HepG2 (cell line): Measurements from ENCODE around the gene ACTN4. TPM values are rescaled to one million over a fixed set of nuclear protein-coding genes. Genes with fewer than 3 reads are reported as not detected.

ENCODE experiments used
- ATAC-seq: fragments of 200-7000 bp; cut with Tn5 transposase; 3 replicates; pipeline ENCODE4 v1.9.1; 2020; ENCODE audit warnings: mild to moderate bottlenecking, moderate library complexity
- BruUV-seq: library from RNA; stranded (reverse); fragments of 400-500 nt; replicated peaks from 2 replicates; lab custom pipeline; 2021; lab: Mats Ljungman, UMichigan
- CTCF ChIA-PET: fragments of 300-600 bp; formaldehyde crosslinking; extraction: SDS; loops from one replicate; lab custom pipeline; 2021; ENCODE audit warnings: low total read pairs, inconsistent platforms, low intra/inter-chr PET ratio; lab: Yijun Ruan, JAX
- POLR2A ChIA-PET: fragments of 350-600 bp; sonication (Branson Sonifier 250); formaldehyde crosslinking; loops from one replicate; lab custom pipeline; 2020; ENCODE audit warnings: antibody characterized with exemption, inconsistent platforms; lab: Yijun Ruan, JAX
- DNase-seq: peaks from one replicate; pipeline ENCODE4 v3.0.0-alpha.2; 2015; ENCODE audit warnings: low spot score
- FAIRE-seq: peaks from 3 replicates; lab custom pipeline; 2011; peaks lifted over from hg19 to GRCh38; lab: Jason Lieb, UNC
- H2AFZ ChIP-seq: one replicate; pipeline ENCODE4 v1.6.1; 2011; ENCODE audit warnings: low read length, inconsistent platforms
- H3K27ac ChIP-seq: fragments of 300-600 bp; 3 replicates; pipeline ENCODE4 v1.8.0; 2011; ENCODE audit warnings: mixed run types, mild to moderate bottlenecking, mixed read lengths, low read length, inconsistent platforms; ENCODE audit not compliant: insufficient read depth; ENCODE audit errors: extremely low read length
- H3K27me3 ChIP-seq, 2 experiments: fragments of 200-600 bp in 1 of 2; 2 replicates in 1 of 2; 3 replicates in 1 of 2; pipeline versions ENCODE4 v1.6.0 to v1.8.0; 2011; ENCODE audit warnings: low read length in 2 of 2, mild to moderate bottlenecking in 2 of 2, moderate library complexity in 2 of 2, inconsistent platforms in 1 of 2; ENCODE audit not compliant: insufficient read depth in 2 of 2, control insufficient read depth in 1 of 2
- H3K36me3 ChIP-seq, 2 experiments: fragments of 200-600 bp in 1 of 2; replicated peaks in 1 of 2; 2 replicates in 1 of 2; 3 replicates in 1 of 2; pipeline versions ENCODE4 v1.5.1 to v1.8.0; 2011; ENCODE audit warnings: low read length in 2 of 2, inconsistent platforms in 1 of 2; ENCODE audit not compliant: insufficient read depth in 2 of 2, control insufficient read depth in 1 of 2
- H3K4me1 ChIP-seq: 2 replicates; pipeline ENCODE4 v1.5.1; 2012; ENCODE audit warnings: low read length, inconsistent platforms; ENCODE audit not compliant: insufficient read depth
- H3K4me2 ChIP-seq: 2 replicates; pipeline ENCODE4 v1.6.0; 2011; ENCODE audit warnings: low read depth, low read length, inconsistent platforms
- H3K4me3 ChIP-seq, 3 experiments: fragments of 200-600 bp in 1 of 3; sonication (generic), shearing (Covaris generic) in 1 of 3; replicated peaks in 1 of 3; 2 replicates each; pipeline ENCODE4 v1.5.1; 2011 to 2016; ENCODE audit warnings: low read length in 3 of 3, inconsistent platforms in 2 of 3, low read depth in 2 of 3, mild to moderate bottlenecking in 2 of 3, control low read depth in 1 of 3, mixed read lengths in 1 of 3; ENCODE audit not compliant: insufficient read depth in 1 of 3
- H3K79me2 ChIP-seq: one replicate; pipeline ENCODE4 v1.6.1; 2011; ENCODE audit warnings: low read length, inconsistent platforms; ENCODE audit not compliant: insufficient read depth
- H3K9ac ChIP-seq: 2 replicates; pipeline ENCODE4 v1.6.0; 2011; ENCODE audit warnings: mild to moderate bottlenecking, low read depth, low read length, inconsistent platforms; ENCODE audit not compliant: insufficient read depth
- H3K9me3 ChIP-seq: 2 replicates; pipeline ENCODE4 v1.5.1; 2012; ENCODE audit warnings: mild to moderate bottlenecking, low read length
- H4K20me1 ChIP-seq: 2 replicates; pipeline ENCODE4 v1.6.0; 2011; ENCODE audit warnings: inconsistent platforms, mild to moderate bottlenecking, low read length, moderate library complexity; ENCODE audit not compliant: insufficient read depth
- AGO1 ChIP-seq: fragments of 200-400 bp; formaldehyde crosslinking; IDR thresholded peaks from 2 replicates; pipeline ENCODE4 v1.6.1; 2017; ENCODE audit warnings: mild to moderate bottlenecking, low read depth, low read length, moderate library complexity; ENCODE audit not compliant: poor library complexity, severe bottlenecking
- ARHGAP35 ChIP-seq: sonication (generic); formaldehyde crosslinking; IDR thresholded peaks from 2 replicates; pipeline ENCODE4 v1.9.0; 2022; ENCODE audit warnings: mild to moderate bottlenecking, inconsistent platforms, moderate library complexity, missing genetic modification reagents, borderline replicate concordance
- HDAC2 ChIP-seq: sonication (generic); formaldehyde crosslinking; IDR thresholded peaks from 2 replicates; pipeline ENCODE4 v1.4.0; 2020; ENCODE audit warnings: missing genetic modification reagents
- JUNB ChIP-seq: sonication (generic); formaldehyde crosslinking; IDR thresholded peaks from 2 replicates; pipeline ENCODE4 v1.8.0; 2022; ENCODE audit warnings: missing genetic modification reagents, mild to moderate bottlenecking, borderline replicate concordance
- MED13 ChIP-seq: sonication (generic); formaldehyde crosslinking; IDR thresholded peaks from 2 replicates; pipeline ENCODE4 v1.5.0; 2020; ENCODE audit warnings: missing genetic modification reagents
- NCOA1 ChIP-seq: sonication (generic); formaldehyde crosslinking; IDR thresholded peaks from 2 replicates; pipeline ENCODE4 v1.9.0; 2021; ENCODE audit warnings: missing genetic modification reagents
- NFIB ChIP-seq: sonication (generic); formaldehyde crosslinking; IDR thresholded peaks from 2 replicates; pipeline ENCODE4 v1.9.0; 2021; ENCODE audit warnings: missing genetic modification reagents, mild to moderate bottlenecking, borderline replicate concordance
- NR1H2 ChIP-seq: sonication (generic); formaldehyde crosslinking; IDR thresholded peaks from 2 replicates; pipeline ENCODE4 v1.8.1; 2022; ENCODE audit warnings: low read depth, missing genetic modification reagents, borderline replicate concordance
- PITX1 ChIP-seq: sonication (generic); formaldehyde crosslinking; IDR thresholded peaks from 2 replicates; pipeline ENCODE4 v1.5.1; 2020; ENCODE audit warnings: mild to moderate bottlenecking, missing genetic modification reagents
- UBTF ChIP-seq: sonication (generic); formaldehyde crosslinking; IDR thresholded peaks from 2 replicates; pipeline ENCODE4 v1.4.0; 2020; ENCODE audit warnings: mild to moderate bottlenecking, missing genetic modification reagents
- ZFP82 ChIP-seq: sonication (generic); formaldehyde crosslinking; IDR thresholded peaks from 2 replicates; pipeline ENCODE4 v1.5.1; 2020; ENCODE audit warnings: mild to moderate bottlenecking, missing genetic modification reagents, borderline replicate concordance
- ZNF274 ChIP-seq: sonication (generic); formaldehyde crosslinking; IDR thresholded peaks from 2 replicates; pipeline ENCODE4 v1.5.1; 2020; ENCODE audit warnings: mild to moderate bottlenecking, missing genetic modification reagents
- ZNF367 ChIP-seq: sonication (generic); formaldehyde crosslinking; IDR thresholded peaks from 2 replicates; pipeline ENCODE4 v1.4.0; 2020; ENCODE audit warnings: missing genetic modification reagents, borderline replicate concordance
- ZNF720 ChIP-seq: sonication (generic); formaldehyde crosslinking; IDR thresholded peaks from 2 replicates; pipeline ENCODE4 v1.4.0; 2020; ENCODE audit warnings: missing genetic modification reagents
- ZNF761 ChIP-seq: sonication (generic); formaldehyde crosslinking; conservative IDR thresholded peaks from 2 replicates; pipeline ENCODE4 v1.4.0; 2020; ENCODE audit warnings: mild to moderate bottlenecking, missing genetic modification reagents
- ZNF776 ChIP-seq: sonication (generic); formaldehyde crosslinking; IDR thresholded peaks from 2 replicates; pipeline ENCODE4 v1.4.0; 2020; ENCODE audit warnings: mild to moderate bottlenecking, missing genetic modification reagents
- WGBS: methylation state at CpG from one replicate; pipeline ENCODE4 v1.1.6; 2017; ENCODE audit warnings: low lambda C conversion rate; 5-methylcytosine and 5-hydroxymethylcytosine counted together
- in situ Hi-C: cut with HindIII; loops from 2 replicates; pipeline ENCODE4 v1.10.0; 2017; ENCODE audit warnings: low pct_unique_long_range_greater_than_20kb; ENCODE audit not compliant: extremely low pct_ligation_motif_present
- intact Hi-C: fragments of 100-400 bp; cut with micrococcal nuclease; formaldehyde crosslinking; loops from one replicate; pipeline ENCODE4 v1.10.0; 2022; ENCODE audit not compliant: unreplicated experiment
- polyA plus RNA-seq, 8 experiments: library from polyadenylated mRNA; depleted of rRNA in 3 of 8; stranded (reverse) in 7 of 8; unstranded in 1 of 8; fragments of >200 nt; fragmentation: Illumina TruSeq in 4 of 8; extraction: Trizol in 4 of 8; gene quantifications; 2 replicates each; pipeline versions ENCODE4 v1.2.1 to v1.2.3, GENCODE V29; 2011 to 2016; ENCODE audit warnings: low read depth in 4 of 8, missing spikeins in 1 of 8, mixed read lengths in 1 of 8; ENCODE audit not compliant: insufficient read depth in 1 of 8
- total RNA-seq, 5 experiments: library from RNA; depleted of rRNA; stranded (reverse); fragments of >200 nt; fragmentation: Illumina TruSeq; extraction: Trizol; gene quantifications; 2 replicates each; pipeline ENCODE4 v1.2.3, GENCODE V29; 2016; ENCODE audit warnings: low read depth in 1 of 5
- TF ChIP-seq, protein P1 (sequence below): sonication (generic); formaldehyde crosslinking; IDR thresholded peaks from 2 replicates; pipeline ENCODE4 v1.4.0; 2020; ENCODE audit warnings: missing genetic modification reagents

Gene ACTN4
- total and polyA plus RNA-seq, 2 of the 13 experiments (the other 11 are each of a cell fraction or from before 2014, with no cell fraction given) = 171 to 192 TPM

GRCh38 chr19:38741670-38742069 is 94.2 kb downstream of the ACTN4 start:
- ATAC-seq (no peak), FAIRE-seq (no peak), DNase-seq (no peak)
- Histone ChIP-seq H4K20me1 (no peaks in the 10 kb centered on the region), H3K27me3 (no peaks in the 10 kb centered on the region), H3K79me2 (no peaks in the 10 kb centered on the region), H3K4me1 (peaks cover 50% of the 10 kb centered on the region), H3K9me3 (no peaks in the 10 kb centered on the region), H3K4me2 (no peak overlapping the region), H3K36me3 (no peaks in the 10 kb centered on the region), H3K27ac (no peak overlapping the region), H3K4me3 (no peak overlapping the region), H3K9ac (no peak overlapping the region), H2AFZ (no peak overlapping the region)
- 98% methylated on average over 9 of the region's 15 CpGs for WGBS
- TF ChIP-seq MED13 (CRISPR knock-in tag) (no peak), ARHGAP35 (no peak), HDAC2 (CRISPR knock-in tag) (no peak), ZNF776 (CRISPR knock-in tag) (no peak), AGO1 (no peak), PITX1 (CRISPR knock-in tag) (no peak), NCOA1 (CRISPR knock-in tag) (no peak), ZNF761 (CRISPR knock-in tag) (no peak), UBTF (no peak), ZNF720 (CRISPR knock-in tag) (no peak), JUNB (CRISPR knock-in tag) (no peak), ZNF367 (no peak), NFIB (CRISPR knock-in tag) (no peak), ZNF274 (CRISPR knock-in tag) (no peak), ZFP82 (no peak), NR1H2 (CRISPR knock-in tag) (no peak)
- TF ChIP-seq, protein P1, sequence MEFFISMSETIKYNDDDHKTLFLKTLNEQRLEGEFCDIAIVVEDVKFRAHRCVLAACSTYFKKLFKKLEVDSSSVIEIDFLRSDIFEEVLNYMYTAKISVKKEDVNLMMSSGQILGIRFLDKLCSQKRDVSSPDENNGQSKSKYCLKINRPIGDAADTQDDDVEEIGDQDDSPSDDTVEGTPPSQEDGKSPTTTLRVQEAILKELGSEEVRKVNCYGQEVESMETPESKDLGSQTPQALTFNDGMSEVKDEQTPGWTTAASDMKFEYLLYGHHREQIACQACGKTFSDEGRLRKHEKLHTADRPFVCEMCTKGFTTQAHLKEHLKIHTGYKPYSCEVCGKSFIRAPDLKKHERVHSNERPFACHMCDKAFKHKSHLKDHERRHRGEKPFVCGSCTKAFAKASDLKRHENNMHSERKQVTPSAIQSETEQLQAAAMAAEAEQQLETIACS (CRISPR knock-in tag) = no peak
- BruUV-seq = no TSS peak
- ChIA-PET CTCF (no interaction called here), POLR2A (no interaction called here)
- intact Hi-C loops (no loop called here), in situ Hi-C loops (loop anchor here (5.0 to 25.0 kb wide), 2 partner anchors 91 to 171 kb away; partner anchors contain the start of genes CCER2 and ECH1)
